Fibroblast of skin of abdomen (primary cell): ENCODE measurements around the gene SLC25A10.

ENCODE experiments used
- DNase-seq: peaks from one replicate; pipeline ENCODE4 v3.0.0-alpha.2; 2013

Gene SLC25A10

DNA sequence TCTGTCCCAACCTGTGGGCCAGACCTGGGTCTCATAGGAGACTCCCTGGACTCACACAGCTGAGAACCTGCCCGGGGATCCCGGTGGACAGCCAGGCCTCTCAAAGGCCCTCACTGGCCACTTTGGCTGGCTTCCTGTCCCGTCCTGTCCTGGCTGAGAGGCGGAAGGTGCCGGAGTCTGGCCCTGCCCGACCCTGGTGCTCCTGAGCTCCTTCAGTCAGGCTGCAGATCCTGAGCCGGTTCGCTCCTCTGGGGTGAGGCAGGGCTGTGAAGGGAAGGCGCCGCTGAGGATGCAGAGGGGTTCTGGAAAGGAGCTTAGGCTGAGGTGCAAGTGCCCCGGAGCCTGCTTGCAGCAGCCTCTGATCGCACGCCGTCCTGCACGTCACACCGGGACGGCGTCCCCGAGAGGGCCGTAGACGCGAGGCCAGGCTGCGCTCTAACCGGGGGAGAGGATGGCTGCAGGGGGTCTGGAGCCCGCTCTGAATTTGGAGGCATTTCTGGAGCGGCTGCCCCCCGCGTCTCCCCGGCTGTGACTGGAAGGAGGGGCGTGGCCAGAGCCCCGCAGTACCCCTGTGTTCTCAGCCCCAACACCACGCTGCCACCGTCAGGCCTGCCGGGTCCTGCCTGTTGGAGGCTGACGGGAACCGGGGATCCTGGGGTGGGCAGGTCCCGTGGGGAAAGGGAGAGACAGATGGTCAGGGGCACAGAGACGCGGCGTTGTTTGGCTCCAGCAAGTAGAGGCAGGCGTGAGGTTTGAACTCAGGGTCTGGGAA is 24.1 kb upstream of the SLC25A10 start:
- DNase-seq: no peak

DNA sequence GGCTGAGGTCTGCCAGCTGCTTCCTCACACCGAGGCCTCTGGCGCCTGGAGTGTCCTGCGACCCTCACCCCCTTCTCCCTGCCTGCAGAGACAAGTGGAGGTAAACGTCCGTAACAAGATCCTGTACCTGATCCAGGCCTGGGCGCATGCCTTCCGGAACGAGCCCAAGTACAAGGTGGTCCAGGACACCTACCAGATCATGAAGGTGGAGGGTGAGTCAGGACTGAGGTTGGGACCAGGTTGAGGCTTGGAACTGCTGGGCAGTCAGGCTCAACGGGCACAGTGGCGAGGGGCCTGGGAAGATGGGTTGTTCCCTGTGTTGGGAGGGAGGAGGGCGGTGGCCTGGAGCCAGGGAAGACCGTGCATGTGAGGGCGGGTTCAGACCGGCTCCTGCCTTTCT is 23.5 kb upstream of the SLC25A10 start:
- DNase-seq: no peak

DNA sequence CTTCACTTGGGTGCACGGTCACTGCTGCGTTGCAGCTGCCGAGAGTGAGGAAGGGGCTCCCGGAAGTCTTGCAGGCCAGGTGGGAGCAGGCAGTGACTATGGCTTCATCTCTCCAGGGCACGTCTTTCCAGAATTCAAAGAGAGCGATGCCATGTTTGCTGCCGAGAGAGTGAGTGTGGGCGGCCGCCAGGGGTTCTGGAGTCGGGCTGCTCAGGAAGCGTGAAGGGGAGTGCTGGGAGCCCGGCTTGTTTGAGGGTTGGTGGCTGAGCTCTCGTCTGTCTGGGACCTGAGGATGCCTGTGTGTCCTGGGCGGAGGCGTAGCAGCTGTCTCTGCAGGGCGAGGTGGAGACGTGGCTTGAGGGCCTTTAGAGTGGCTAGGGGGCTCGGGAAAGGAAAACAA is 22.0 kb upstream of the SLC25A10 start:
- no peak for DNase-seq

DNA sequence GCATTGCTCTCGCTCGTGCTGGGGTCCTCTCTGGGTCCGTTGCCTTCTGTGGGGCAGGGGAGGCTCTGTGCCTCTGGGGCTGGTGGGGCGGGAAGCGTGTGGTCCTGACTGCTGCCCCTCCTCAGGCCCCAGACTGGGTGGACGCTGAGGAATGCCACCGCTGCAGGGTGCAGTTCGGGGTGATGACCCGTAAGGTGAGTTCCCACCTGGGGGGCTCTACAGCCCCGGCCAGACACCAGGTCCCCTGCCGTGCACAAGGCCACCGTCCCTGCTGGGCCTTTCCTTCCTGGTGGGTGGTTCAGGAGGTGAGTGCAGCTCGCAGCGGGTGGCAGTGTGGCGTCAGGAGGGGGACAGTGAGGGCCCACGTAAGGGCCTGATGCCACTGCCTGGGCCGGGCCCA is 21.5 kb upstream of the SLC25A10 start:
- DNase-seq: no peak

DNA sequence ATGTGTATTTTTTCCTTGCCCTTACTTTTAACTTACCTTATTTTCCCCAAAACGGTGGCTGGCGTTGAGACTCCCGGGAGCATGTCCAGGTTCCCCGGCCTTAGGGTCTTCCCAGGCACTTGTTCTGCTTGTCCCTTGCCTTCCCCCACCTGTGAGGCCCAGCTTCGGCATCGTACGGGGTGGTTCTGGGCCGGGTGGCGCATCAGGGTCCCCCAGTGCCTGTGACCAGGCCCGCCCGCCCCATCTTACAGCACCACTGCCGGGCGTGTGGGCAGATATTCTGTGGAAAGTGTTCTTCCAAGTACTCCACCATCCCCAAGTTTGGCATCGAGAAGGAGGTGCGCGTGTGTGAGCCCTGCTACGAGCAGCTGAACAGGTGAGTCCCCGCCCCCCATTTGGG is 20.9 kb upstream of the SLC25A10 start:
- DNase-seq: no peak

DNA sequence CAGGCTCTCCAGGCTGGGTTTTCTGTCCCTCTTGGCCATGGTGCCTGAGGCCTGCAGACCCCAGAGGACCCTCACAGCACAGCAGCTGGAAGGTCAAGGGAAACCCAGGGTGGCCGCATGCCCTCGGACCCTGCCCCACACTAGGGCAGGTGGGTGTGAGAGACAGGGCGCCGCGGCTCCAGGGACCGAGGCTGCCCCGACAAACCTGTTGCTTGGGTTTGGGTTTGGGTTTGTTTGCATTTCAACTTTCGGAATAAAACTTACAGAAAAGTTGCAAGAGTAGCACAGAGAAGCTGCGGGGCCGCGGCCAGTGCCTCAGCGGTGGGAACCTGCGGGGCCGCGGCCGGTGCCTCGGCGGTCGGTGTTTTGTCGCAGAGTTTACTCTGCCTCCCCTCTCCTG is 20.5 kb upstream of the SLC25A10 start:
- DNase-seq: no peak

DNA sequence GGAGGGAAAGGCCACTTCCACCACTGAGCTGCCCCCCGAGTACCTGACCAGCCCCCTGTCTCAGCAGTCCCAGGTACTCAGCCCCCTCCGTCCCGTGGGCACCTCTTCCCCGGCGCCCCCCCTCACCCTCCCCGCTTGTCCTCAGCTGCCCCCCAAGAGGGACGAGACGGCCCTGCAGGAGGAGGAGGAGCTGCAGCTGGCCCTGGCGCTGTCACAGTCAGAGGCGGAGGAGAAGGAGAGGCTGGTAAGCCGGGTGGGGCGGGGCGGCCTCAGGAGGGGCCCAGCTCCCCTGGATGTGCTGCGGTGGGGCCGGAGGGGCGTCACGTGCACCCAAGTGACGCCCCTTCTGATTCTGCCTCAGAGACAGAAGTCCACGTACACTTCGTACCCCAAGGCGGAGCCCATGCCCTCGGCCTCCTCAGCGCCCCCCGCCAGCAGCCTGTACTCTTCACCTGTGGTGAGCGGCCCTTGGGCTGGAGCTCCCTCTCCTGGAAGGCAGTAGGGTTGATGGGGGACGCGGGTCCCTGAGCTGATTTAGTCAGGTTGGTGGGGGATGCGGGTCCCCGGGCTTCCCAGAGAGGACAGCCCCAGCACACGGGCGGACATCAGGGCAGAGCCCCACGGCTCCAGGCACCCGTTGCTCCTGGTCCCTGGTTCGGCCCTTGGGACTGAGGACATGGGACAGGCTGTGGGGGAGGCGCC is 18.4 kb upstream of the SLC25A10 start:
- DNase-seq: no peak

DNA sequence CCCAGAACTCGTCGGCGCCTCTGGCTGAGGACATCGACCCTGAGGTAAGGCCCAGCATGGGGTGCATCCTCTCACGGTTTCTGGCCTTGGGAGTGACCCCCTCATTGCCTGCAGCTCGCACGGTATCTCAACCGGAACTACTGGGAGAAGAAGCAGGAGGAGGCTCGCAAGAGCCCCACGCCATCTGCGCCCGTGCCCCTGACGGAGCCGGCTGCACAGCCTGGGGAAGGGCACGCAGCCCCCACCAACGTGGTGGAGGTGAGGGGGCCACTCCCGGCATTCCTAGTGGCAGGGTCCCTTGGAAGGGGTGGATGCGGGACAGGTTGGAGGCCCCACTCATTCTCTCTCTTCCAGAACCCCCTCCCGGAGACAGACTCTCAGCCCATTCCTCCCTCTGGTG is 17.3 kb upstream of the SLC25A10 start:
- DNase-seq: no peak

DNA sequence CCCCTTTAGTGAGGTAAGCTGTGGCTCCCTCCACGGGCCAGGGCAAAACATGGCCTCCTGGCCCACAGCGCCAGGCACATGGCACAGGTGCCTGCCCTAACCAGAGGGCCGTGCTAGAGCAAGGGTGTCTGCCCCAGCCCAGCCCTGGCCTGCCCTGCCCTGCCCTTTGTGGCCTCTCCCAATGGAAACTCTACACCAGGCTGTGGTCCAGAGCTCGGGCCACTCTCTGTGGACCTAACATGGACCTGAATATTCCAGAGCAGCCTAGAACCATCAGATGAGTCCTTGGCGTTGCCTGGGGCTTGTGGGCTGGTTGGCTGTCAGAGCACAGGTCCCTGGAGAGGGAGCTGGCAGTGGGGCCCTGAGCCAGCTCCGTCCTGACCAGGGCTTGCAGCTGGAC is 16.9 kb upstream of the SLC25A10 start:
- DNase-seq: no peak

DNA sequence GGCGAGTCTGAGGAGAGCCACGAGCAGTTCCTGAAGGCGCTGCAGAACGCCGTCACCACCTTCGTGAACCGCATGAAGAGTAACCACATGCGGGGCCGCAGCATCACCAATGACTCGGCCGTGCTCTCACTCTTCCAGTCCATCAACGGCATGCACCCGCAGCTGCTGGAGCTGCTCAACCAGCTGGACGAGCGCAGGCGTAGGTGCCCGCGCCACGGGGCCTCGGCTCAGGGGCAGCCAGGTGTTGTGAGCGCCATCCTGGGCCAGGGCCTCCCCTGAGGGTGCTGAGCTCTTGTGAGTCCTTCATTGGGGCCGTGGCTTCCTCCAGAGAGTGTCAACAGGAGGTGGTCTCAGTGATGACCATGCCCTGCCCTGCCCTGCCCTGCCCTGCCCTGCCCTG is 16.3 kb upstream of the SLC25A10 start:
- DNase-seq: no peak

DNA sequence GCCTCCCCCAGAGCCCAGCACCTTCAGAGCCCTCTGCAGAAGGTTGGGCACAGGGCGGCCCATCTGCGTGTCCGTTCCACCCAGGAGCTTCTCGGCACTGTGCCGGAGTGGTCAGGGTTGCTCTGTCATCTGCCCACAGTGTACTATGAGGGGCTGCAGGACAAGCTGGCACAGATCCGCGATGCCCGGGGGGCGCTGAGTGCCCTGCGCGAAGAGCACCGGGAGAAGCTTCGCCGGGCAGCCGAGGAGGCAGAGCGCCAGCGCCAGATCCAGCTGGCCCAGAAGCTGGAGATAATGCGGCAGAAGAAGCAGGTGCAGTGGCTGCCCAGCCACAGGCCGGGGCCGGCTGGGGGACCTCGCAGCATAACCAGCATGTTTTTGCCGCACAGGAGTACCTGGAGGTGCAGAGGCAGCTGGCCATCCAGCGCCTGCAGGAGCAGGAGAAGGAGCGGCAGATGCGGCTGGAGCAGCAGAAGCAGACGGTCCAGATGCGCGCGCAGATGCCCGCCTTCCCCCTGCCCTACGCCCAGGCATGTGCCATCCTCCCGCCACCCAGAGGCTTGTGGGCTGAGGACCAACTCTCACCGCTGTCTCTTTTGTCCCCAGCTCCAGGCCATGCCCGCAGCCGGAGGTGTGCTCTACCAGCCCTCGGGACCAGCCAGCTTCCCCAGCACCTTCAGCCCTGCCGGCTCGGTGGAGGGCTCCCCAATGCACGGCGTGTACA is 15.7 kb upstream of the SLC25A10 start:
- no peak for DNase-seq

DNA sequence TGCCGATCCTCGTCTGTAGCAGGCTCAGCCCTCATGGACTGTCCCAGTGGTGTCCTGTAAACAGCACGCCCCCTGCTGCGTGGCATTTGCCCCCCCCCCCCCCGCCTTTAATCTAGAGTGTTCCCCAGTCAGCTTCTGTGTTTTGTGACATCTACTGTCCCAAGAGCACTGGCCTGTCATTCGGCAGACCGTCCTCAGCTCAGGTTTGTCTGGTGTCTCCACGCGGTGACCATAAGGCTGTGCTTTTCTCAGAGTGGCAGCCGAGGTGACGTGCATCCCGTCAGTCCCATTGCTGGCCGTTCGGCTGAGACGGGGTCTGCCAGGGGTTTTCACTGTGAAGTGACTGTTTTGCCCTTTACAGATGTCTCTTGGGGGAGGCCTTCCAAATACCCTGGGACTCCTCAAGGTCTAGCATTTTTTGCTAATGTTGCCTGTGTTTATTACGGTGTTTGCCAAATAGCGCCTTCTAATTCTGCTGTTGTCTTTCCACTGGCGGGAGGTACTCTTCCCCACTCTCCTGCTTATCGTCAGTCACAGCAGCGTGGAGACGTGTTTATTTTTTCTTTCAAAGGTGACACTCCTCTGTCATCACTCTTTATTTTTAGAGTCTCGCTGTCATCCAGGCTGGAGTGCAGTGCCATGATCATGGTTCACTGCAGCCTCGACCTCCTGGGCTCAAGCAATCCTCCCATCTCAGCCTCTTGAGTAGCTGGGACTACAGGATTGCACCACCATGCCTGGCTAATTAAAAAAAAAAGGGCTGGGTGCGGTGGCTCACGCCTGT is 14.6 kb upstream of the SLC25A10 start:
- DNase-seq: no peak

DNA sequence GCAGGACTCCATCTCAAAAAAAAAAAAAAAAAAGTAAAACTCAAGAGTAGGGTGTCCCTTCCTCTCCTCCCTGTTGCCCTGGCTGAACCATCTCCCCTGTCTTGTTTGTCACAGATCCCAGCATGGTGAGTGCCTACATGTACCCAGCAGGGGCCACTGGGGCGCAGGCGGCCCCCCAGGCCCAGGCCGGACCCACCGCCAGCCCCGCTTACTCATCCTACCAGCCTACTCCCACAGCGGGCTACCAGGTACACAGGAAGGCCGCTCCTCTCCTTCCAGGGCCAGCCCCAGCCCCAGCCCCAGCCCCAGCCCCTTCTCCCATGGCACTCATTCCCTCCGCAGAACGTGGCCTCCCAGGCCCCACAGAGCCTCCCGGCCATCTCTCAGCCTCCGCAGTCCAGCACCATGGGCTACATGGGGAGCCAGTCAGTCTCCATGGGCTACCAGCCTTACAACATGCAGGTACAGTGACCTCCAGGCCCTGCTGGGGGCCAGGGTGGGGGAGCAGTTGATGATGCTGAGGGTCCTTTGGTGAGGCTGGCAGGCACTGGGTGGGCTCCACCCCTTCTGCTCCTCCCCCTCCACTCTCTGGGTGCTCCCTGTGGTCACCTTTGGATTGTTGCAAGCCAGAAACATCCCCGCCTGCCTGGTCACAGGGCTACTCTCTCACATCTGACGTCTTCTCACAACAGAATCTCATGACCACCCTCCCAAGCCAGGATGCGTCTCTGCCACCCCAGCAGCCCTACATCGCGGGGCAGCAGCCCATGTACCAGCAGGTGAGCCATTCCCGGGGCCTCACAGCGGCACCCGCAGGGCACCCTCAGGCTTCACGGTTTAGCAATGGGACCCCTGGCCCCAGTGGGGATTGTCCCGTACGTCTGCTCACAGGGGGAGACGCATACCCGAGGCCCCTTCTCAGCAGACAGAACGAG is 11.5 kb upstream of the SLC25A10 start:
- no peak for DNase-seq

DNA sequence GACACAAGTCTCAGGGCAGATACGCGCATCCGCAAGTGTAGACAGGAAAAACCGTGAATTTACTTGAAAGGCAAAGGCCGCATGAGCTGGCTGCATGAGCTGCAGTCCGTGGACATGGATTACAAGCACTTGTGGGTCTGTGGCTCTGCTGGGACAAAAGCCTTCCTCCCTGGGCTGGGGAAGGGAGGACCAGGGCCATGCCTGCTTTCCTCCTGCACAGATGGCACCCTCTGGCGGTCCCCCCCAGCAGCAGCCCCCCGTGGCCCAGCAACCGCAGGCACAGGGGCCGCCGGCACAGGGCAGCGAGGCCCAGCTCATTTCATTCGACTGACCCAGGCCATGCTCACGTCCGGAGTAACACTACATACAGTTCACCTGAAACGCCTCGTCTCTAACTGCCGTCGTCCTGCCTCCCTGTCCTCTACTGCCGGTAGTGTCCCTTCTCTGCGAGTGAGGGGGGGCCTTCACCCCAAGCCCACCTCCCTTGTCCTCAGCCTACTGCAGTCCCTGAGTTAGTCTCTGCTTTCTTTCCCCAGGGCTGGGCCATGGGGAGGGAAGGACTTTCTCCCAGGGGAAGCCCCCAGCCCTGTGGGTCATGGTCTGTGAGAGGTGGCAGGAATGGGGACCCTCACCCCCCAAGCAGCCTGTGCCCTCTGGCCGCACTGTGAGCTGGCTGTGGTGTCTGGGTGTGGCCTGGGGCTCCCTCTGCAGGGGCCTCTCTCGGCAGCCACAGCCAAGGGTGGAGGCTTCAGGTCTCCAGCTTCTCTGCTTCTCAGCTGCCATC is 10.6 kb upstream of the SLC25A10 start:
- DNase-seq: no peak

DNA sequence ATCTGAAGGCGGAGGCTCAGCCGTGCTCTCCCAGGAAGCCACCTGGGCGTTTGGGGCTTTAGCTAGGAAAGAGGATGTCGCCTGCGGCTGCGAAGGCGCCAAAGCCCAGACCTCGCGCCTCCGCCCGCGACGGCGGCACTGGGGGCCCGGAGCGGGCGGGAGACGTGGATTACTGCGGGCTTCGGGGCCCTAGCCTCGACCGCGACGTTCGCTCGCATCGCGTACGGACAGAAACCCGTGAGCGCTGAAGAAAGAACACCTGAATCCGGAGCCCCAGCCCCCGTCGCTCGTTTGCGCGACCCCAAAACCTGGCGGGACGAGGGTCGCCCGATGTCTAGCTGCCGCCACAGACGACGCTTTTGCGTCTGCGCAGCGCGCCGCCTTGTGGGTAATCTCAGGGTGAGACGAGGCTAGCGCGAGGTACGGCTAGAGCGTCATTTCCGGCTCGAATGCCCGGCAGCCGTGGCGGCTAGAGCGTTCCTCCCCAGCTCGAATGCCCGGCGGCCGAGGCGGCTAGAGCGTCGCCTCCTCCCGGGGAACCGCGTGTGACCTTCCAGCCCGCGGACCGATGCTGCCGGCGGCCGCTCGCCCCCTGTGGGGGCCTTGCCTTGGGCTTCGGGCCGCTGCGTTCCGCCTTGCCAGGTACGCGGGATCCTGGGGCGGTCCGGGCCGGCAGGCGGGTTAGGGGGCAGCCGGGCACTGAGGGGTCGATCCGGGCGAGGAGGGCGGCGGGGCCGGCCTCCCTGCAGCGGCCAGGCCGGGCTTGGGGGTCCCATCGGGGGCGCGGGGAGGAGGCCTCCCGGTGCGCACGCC is 8.9 kb upstream of the SLC25A10 start, which contains the start of gene MRPL12:
Gene MRPL12, plus strand, starts transcription at position 434 of the 813 bp plus-strand sequence. Its CDS starts 135 bp downstream, at position 569.
- DNase-seq: peak; percentile 89

DNA sequence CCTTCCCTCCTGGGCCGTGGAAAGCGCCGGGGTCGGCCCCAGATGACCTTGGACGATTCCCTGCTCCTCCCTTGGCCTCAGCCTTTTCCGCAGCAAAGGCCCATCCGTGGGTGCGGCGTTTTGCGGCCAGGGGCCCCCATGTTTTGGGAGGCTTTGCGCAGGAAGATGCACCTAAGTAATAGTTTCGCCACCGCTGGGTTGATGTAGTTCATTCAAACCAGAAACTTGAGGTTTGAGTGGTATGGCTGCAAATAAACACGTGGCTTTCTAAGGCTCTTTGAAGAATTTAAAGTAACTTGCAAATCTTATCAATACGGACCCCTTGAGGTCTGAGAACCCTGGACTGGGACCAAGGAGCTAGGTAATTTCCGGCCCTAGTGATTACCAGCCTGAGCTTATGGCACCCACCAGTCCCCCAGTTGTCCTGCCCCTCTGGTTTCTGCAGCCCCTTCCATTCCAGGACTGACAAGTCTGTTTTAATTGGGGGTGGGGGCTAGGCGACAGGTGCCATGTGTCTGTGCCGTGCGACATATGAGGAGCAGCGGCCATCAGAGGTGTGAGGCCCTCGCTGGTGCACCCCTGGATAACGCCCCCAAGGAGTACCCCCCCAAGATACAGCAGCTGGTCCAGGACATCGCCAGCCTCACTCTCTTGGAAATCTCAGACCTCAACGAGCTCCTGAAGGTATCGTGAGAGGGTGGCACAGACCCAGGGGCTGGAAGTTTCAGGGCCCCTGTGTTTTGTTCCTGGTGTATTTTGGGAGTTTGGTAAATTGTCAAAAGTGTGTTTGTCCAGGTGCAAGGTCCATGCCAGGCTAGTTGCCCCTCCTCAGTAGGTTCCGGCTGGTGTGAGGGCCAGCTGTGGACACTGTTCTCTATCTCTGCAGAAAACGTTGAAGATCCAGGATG is 8.1 kb upstream of the SLC25A10 start:
- no peak for DNase-seq

DNA sequence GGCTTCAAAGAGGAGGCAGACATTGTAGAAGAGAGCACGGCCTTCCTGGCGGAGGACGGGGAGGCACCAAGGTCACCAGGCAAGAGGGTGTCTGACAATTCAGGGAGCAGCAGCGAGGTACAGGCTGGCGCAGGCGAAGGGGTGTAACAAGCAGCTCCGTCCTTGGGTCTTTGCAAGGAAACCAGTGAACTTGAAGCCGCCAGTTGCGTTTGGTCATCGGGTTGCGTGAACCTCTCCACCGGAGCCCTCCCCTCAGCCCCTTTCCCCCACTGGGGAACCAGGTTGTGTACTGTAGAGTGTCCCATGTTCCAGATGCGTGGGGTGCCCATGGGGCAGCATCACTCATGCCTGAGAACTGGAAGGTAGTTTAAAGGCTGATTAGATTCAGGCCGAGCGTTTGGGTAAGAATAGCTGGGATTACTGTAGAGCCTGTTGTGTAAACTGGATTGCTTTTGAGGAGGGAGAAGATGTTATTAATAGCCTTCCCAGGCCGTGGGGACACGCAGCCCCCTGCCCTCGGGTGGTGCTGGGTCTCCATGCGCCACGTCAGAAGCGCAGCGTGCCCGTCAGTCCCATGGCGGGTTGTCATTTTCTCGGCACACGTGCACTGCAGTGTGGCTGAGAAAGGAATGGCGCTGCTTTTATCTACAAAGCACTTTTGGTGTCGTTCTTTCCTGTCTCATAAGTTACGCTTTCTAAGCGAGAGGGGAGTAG is 6.4 kb upstream of the SLC25A10 start:
- no peak for DNase-seq

DNA sequence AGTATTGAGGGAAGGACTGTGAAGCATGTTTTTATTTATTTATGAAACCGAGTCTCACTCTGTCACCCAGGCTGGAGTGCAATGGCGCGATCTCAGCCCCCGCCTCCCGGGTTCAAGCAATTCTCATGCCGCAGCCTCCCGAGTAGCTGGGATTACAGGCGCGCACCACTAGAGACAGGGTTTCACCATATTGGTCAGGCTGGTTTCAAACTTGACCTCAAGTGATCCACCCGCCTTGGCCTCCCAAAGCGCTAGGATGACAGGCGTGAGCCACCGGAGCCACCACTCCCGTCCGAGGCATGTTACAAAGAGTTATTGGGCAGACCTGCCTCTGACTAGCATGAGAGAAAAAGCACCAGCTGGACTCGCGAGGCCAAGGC is 5.9 kb upstream of the SLC25A10 start:
- no peak for DNase-seq
